PFSK-1 (cell line): ENCODE data around the gene SIPA1L3.

Source experiments
- POLR2AphosphoS5 ChIP-seq: IDR thresholded peaks from 2 replicates; pipeline ENCODE4 v1.6.1; 2012; ENCODE audit warnings: low read depth, mild to moderate bottlenecking, control low read depth, low read length, moderate library complexity
- SIN3A ChIP-seq: IDR thresholded peaks from 2 replicates; pipeline ENCODE4 v1.6.1; 2012; ENCODE audit warnings: mild to moderate bottlenecking, low read length, moderate library complexity, borderline replicate concordance; ENCODE audit not compliant: insufficient read depth
- TF ChIP-seq, protein P1 (sequence below), 2 experiments: IDR thresholded peaks; 2 replicates each; pipeline versions ENCODE4 v1.6.1 to v1.8.0; 2011 to 2012; ENCODE audit warnings: low read depth in 2 of 2, low read length in 2 of 2, control low read depth in 1 of 2, inconsistent platforms in 1 of 2, mild to moderate bottlenecking in 1 of 2, moderate library complexity in 1 of 2; ENCODE audit not compliant: insufficient read depth in 1 of 2

DNA sequence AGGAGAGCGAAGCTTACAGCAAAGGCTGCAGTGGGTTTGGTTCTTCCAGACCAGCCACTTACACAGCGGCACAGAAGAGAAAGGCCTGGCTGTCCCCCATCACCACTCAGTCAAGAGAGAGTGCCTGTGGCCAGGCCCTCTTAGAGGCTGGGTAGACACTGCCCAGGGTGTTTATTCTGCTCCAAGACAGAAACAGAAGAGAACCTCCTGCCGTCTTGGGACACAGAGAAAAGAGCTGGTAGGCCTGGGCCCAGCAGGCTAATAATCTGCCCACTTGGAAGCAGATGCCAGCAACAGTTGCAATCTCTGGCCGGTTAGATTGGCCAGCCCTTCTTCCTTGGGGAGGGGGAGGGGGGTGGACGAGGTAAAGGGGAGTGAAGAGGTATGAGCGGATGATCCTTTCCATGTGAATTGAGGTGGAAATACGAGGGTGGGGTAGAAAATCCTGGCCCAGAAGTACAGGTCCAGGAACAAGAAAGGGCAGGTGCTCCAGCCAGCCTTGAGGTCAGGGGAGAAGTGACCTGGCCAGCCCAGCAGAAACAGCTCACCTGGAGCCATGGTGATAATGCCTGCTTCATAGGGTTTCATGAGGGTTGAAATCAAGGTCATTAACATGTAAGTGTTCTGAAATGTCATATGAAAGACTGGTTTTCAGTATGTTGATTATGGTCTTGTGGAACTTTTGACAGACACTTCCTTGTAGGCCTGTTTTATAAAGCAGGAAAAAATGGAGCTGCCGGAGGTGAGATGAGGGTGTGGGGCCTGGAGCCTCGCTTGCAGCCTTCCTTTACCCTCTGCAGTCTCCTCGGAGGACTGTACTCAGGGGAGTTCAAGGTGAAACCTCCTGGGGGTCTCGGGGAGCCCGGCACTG is 116.9 kb downstream of the SIPA1L3 start:
- TF ChIP-seq SIN3A (no peak), POLR2AphosphoS5 (no peak)
- TF ChIP-seq, protein P1, sequence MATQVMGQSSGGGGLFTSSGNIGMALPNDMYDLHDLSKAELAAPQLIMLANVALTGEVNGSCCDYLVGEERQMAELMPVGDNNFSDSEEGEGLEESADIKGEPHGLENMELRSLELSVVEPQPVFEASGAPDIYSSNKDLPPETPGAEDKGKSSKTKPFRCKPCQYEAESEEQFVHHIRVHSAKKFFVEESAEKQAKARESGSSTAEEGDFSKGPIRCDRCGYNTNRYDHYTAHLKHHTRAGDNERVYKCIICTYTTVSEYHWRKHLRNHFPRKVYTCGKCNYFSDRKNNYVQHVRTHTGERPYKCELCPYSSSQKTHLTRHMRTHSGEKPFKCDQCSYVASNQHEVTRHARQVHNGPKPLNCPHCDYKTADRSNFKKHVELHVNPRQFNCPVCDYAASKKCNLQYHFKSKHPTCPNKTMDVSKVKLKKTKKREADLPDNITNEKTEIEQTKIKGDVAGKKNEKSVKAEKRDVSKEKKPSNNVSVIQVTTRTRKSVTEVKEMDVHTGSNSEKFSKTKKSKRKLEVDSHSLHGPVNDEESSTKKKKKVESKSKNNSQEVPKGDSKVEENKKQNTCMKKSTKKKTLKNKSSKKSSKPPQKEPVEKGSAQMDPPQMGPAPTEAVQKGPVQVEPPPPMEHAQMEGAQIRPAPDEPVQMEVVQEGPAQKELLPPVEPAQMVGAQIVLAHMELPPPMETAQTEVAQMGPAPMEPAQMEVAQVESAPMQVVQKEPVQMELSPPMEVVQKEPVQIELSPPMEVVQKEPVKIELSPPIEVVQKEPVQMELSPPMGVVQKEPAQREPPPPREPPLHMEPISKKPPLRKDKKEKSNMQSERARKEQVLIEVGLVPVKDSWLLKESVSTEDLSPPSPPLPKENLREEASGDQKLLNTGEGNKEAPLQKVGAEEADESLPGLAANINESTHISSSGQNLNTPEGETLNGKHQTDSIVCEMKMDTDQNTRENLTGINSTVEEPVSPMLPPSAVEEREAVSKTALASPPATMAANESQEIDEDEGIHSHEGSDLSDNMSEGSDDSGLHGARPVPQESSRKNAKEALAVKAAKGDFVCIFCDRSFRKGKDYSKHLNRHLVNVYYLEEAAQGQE (IDR thresholded peaks at IDR 0.05; ENCODE audit: insufficient read depth in 1 of 2, low read depth in 2 of 2, low read length in 2 of 2): no peak
